ENCODE measurements around the gene ARPP19. TPM values are rescaled to one million over a fixed set of nuclear protein-coding genes. Genes with fewer than 3 reads are reported as not detected.
A peak's percentile ranks its signal among the peaks of the same experiment; 100 is the strongest.

The ARPP19 gene
- total RNA-seq, 1 donor = 133 TPM

GRCh38 chr15:52528564-52529340 lies 40.1 kb downstream of the ARPP19 start, which contains the start of gene MYO5A:
Gene MYO5A (minus strand): TSS chr15:52528880. CDS start chr15:52528806, 74 bp downstream.
- peak; percentile 60 for DNase-seq (ENCODE audit: low read depth)
- H3K4me3 ChIP-seq (ENCODE audit: low read depth, low read length) = peak within 1 kb of the TSS; percentile 78
- TF ChIP-seq CTCF (IDR thresholded peaks at IDR 0.05; ENCODE audit: insufficient read depth, low read depth, low read length) = no peak

- DNase-seq (ENCODE audit: low read depth) = no peak
- no peak for TF ChIP-seq CTCF (IDR thresholded peaks at IDR 0.05; ENCODE audit: insufficient read depth, low read depth, low read length)
- H3K4me3 ChIP-seq (ENCODE audit: low read depth, low read length) = peak overlapping the region; percentile 78
Measured at GRCh38 chr15:52527911-52528563, 40.8 kb downstream of the ARPP19 start.

GRCh38 chr15:52527196-52527910 lies 41.5 kb downstream of the ARPP19 start:
- peak overlapping the region; percentile 78 for H3K4me3 ChIP-seq (ENCODE audit: low read depth, low read length)
- no peak for TF ChIP-seq CTCF (IDR thresholded peaks at IDR 0.05; ENCODE audit: insufficient read depth, low read depth, low read length)
- DNase-seq (ENCODE audit: low read depth) = no peak

GRCh38 chr15:52524223-52525136 lies 44.4 kb downstream of the ARPP19 start:
- no peak for DNase-seq (ENCODE audit: low read depth)
- H3K4me3 ChIP-seq (ENCODE audit: low read depth, low read length) = no peak overlapping the region
- TF ChIP-seq CTCF (IDR thresholded peaks at IDR 0.05; ENCODE audit: insufficient read depth, low read depth, low read length) = no peak

GRCh38 chr15:52523647-52524046 lies 45.2 kb downstream of the ARPP19 start:
- no peak overlapping the region for H3K4me3 ChIP-seq (ENCODE audit: low read depth, low read length)

More at GRCh38 chr15:52523647-52524046, 45.2 kb downstream of the ARPP19 start:
- no peak for TF ChIP-seq CTCF (IDR thresholded peaks at IDR 0.05; ENCODE audit: insufficient read depth, low read depth, low read length)
- DNase-seq (ENCODE audit: low read depth) = no peak

Measured in fibroblast of villous mesenchyme (primary cell).